HepG2 (cell line): ENCODE measurements around the gene PRRT1B. TPM values are rescaled to one million over a fixed set of nuclear protein-coding genes. Genes with fewer than 3 reads are reported as not detected.
A peak's percentile ranks its signal among the peaks of the same experiment; 100 is the strongest.

Source experiments
- HOXA7 ChIP-seq: sonication (generic); formaldehyde crosslinking; IDR thresholded peaks from 2 replicates; pipeline ENCODE4 v1.8.1; 2022; ENCODE audit warnings: mild to moderate bottlenecking, missing genetic modification reagents, moderate library complexity
- PAWR ChIP-seq: sonication (generic); formaldehyde crosslinking; IDR thresholded peaks from 2 replicates; pipeline ENCODE4 v1.4.0; 2020; ENCODE audit warnings: missing genetic modification reagents, mild to moderate bottlenecking, borderline replicate concordance
- polyA plus RNA-seq, 8 experiments: library from polyadenylated mRNA; depleted of rRNA in 3 of 8; stranded (reverse) in 7 of 8; unstranded in 1 of 8; fragments of >200 nt; fragmentation: Illumina TruSeq in 4 of 8; extraction: Trizol in 4 of 8; gene quantifications; 2 replicates each; pipeline versions ENCODE4 v1.2.1 to v1.2.3, GENCODE V29; 2011 to 2016; ENCODE audit warnings: low read depth in 4 of 8, missing spikeins in 1 of 8, mixed read lengths in 1 of 8; ENCODE audit not compliant: insufficient read depth in 1 of 8
- total RNA-seq, 5 experiments: library from RNA; depleted of rRNA; stranded (reverse); fragments of >200 nt; fragmentation: Illumina TruSeq; extraction: Trizol; gene quantifications; 2 replicates each; pipeline ENCODE4 v1.2.3, GENCODE V29; 2016; ENCODE audit warnings: low read depth in 1 of 5
- TF ChIP-seq, protein P1 (sequence below): sonication (generic); formaldehyde crosslinking; IDR thresholded peaks from 2 replicates; pipeline ENCODE4 v1.5.1; 2020; ENCODE audit warnings: mild to moderate bottlenecking, missing genetic modification reagents
- TF ChIP-seq, protein P2 (sequence below), 2 experiments: fragments of 450-650 bp in 1 of 2; sonication (generic) in 1 of 2; formaldehyde crosslinking in 1 of 2; IDR thresholded peaks; 2 replicates each; pipeline versions ENCODE4 v1.6.1 to v1.8.0; 2016 to 2022; ENCODE audit warnings: antibody characterized with exemption in 1 of 2, mild to moderate bottlenecking in 1 of 2, missing genetic modification reagents in 1 of 2
- TF ChIP-seq, protein P3 (sequence below): sonication (generic); formaldehyde crosslinking; IDR thresholded peaks from one replicate; pipeline ENCODE4 v1.5.1; 2020; ENCODE audit warnings: mild to moderate bottlenecking, missing genetic modification reagents; ENCODE audit errors: not compliant biosample characterization

Gene PRRT1B
- total and polyA plus RNA-seq, 2 of the 13 experiments (the other 11 are each of a cell fraction or from before 2014, with no cell fraction given) = not detected

DNA sequence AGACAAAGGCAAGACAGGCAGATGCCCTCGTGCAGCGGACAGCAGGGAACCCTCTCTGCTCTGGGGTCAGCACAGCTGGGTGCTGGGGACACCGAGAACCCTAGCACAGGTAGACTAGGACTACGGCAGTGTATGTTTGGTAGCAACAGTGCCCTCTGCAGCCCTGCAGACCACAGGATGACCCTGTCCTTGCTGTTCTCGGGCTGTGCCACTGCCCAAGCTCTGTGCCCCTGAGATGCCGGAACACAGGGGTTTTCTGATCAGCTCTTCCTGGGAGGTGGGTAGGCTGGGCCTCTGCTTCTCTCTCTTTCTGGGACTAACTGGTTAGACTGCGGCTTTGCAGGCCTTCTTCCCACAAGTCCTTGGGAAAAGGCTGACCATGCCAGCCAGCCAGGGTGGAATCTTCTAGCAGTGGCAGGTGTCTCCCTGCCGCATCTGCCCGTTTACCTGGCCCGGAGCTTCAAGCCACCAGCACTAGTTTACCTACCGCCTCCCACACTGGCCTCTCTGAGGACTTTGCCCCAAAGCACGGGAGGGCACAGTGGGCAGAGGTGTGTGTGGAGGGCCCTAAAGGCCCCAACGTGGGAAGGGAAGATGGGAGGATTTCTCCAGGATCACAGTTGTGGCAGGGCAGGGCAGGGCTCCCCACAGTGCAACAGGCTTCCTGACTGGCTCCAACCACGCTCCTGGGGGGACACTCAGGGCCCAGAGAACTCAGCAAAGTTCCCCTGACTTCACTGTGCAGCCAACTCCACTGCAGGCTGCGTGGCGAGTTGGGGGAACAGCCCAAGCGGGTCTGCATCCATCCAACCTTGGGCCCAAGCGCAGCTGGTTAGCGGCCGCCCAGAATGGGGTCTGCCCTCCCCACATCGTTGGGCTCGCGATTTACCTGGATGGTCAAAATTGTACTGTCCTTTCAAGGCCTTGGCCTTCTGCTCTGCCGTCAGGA, 15.5 kb upstream of the PRRT1B start (continued):
- TF ChIP-seq, protein P1, sequence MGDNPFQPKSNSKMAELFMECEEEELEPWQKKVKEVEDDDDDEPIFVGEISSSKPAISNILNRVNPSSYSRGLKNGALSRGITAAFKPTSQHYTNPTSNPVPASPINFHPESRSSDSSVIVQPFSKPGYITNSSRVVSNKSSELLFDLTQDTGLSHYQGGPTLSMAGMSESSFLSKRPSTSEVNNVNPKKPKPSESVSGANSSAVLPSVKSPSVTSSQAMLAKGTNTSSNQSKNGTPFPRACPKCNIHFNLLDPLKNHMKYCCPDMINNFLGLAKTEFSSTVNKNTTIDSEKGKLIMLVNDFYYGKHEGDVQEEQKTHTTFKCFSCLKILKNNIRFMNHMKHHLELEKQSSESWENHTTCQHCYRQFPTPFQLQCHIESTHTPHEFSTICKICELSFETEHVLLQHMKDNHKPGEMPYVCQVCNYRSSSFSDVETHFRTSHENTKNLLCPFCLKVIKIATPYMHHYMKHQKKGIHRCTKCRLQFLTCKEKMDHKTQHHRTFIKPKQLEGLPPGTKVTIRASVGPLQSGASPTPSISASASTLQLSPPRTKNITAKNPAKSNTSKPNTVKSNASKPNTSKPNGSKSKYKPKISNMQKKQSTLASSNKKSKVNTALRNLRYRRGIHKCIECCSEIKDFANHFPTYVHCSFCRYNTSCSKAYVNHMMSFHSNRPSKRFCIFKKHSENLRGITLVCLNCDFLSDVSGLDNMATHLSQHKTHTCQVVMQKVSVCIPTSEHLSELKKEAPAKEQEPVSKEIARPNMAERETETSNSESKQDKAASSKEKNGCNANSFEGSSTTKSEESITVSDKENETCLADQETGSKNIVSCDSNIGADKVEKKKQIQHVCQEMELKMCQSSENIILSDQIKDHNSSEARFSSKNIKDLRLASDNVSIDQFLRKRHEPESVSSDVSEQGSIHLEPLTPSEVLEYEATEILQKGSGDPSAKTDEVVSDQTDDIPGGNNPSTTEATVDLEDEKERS = peak; percentile 33; the same call in 1 of the 2 replicates
- TF ChIP-seq, protein P2, sequence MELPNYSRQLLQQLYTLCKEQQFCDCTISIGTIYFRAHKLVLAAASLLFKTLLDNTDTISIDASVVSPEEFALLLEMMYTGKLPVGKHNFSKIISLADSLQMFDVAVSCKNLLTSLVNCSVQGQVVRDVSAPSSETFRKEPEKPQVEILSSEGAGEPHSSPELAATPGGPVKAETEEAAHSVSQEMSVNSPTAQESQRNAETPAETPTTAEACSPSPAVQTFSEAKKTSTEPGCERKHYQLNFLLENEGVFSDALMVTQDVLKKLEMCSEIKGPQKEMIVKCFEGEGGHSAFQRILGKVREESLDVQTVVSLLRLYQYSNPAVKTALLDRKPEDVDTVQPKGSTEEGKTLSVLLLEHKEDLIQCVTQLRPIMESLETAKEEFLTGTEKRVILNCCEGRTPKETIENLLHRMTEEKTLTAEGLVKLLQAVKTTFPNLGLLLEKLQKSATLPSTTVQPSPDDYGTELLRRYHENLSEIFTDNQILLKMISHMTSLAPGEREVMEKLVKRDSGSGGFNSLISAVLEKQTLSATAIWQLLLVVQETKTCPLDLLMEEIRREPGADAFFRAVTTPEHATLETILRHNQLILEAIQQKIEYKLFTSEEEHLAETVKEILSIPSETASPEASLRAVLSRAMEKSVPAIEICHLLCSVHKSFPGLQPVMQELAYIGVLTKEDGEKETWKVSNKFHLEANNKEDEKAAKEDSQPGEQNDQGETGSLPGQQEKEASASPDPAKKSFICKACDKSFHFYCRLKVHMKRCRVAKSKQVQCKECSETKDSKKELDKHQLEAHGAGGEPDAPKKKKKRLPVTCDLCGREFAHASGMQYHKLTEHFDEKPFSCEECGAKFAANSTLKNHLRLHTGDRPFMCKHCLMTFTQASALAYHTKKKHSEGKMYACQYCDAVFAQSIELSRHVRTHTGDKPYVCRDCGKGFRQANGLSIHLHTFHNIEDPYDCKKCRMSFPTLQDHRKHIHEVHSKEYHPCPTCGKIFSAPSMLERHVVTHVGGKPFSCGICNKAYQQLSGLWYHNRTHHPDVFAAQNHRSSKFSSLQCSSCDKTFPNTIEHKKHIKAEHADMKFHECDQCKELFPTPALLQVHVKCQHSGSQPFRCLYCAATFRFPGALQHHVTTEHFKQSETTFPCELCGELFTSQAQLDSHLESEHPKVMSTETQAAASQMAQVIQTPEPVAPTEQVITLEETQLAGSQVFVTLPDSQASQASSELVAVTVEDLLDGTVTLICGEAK (IDR thresholded peaks at IDR 0.05) = no peak
- TF ChIP-seq, protein P2 (CRISPR knock-in tag; IDR thresholded peaks at IDR 0.05) = no peak
- TF ChIP-seq, protein P3, sequence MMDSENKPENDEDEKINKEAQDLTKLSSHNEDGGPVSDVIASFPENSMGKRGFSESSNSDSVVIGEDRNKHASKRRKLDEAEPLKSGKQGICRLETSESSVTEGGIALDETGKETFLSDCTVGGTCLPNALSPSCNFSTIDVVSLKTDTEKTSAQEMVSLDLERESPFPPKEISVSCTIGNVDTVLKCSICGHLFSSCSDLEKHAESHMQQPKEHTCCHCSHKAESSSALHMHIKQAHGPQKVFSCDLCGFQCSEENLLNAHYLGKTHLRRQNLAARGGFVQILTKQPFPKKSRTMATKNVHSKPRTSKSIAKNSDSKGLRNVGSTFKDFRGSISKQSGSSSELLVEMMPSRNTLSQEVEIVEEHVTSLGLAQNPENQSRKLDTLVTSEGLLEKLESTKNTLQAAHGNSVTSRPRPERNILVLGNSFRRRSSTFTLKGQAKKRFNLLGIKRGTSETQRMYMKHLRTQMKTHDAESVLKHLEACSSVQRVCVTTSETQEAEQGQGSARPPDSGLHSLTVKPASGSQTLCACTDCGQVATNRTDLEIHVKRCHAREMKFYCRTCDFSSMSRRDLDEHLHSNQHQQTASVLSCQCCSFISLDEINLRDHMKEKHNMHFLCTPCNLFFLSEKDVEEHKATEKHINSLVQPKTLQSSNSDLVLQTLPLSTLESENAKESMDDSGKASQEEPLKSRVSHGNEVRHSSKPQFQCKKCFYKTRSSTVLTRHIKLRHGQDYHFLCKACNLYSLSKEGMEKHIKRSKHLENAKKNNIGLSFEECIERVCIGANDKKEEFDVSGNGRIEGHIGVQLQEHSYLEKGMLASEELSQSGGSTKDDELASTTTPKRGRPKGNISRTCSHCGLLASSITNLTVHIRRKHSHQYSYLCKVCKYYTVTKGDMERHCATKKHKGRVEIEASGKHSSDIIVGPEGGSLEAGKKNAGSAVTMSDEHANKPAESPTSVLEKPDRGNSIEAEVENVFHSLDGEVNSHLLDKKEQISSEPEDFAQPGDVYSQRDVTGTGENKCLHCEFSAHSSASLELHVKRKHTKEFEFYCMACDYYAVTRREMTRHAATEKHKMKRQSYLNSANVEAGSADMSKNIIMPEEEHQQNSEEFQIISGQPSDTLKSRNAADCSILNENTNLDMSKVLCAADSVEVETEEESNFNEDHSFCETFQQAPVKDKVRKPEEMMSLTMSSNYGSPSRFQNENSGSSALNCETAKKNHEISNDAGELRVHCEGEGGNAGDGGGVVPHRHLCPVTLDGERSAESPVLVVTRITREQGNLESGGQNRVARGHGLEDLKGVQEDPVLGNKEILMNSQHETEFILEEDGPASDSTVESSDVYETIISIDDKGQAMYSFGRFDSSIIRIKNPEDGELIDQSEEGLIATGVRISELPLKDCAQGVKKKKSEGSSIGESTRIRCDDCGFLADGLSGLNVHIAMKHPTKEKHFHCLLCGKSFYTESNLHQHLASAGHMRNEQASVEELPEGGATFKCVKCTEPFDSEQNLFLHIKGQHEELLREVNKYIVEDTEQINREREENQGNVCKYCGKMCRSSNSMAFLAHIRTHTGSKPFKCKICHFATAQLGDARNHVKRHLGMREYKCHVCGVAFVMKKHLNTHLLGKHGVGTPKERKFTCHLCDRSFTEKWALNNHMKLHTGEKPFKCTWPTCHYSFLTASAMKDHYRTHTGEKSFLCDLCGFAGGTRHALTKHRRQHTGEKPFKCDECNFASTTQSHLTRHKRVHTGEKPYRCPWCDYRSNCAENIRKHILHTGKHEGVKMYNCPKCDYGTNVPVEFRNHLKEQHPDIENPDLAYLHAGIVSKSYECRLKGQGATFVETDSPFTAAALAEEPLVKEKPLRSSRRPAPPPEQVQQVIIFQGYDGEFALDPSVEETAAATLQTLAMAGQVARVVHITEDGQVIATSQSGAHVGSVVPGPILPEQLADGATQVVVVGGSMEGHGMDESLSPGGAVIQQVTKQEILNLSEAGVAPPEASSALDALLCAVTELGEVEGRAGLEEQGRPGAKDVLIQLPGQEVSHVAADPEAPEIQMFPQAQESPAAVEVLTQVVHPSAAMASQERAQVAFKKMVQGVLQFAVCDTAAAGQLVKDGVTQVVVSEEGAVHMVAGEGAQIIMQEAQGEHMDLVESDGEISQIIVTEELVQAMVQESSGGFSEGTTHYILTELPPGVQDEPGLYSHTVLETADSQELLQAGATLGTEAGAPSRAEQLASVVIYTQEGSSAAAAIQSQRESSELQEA = no peak
- TF ChIP-seq HOXA7 (CRISPR knock-in tag) (no peak), PAWR (no peak)
